Activated naive CD8-positive, alpha-beta T cell treated with anti-CD3 and anti-CD28 coated beads for 36 hours (primary cell): ENCODE measurements around the gene NCS1. TPM values are rescaled to one million over a fixed set of nuclear protein-coding genes. Genes with fewer than 3 reads are reported as not detected.

Experiments used
- DNase-seq: peaks from one replicate; pipeline ENCODE4 v3.0.0; 2021
- H3K27ac Mint-ChIP-seq: one replicate; pipeline ENCODE4 v1.8.0; 2022; ENCODE audit warnings: mild to moderate bottlenecking, moderate library complexity, mixed read lengths
- H3K27me3 Mint-ChIP-seq: one replicate; pipeline ENCODE4 v1.8.0; 2022; ENCODE audit warnings: mild to moderate bottlenecking, mixed read lengths
- H3K36me3 Mint-ChIP-seq: one replicate; pipeline ENCODE4 v1.8.0; 2021; ENCODE audit warnings: mild to moderate bottlenecking, mixed read lengths
- H3K4me1 Mint-ChIP-seq: one replicate; pipeline ENCODE4 v1.8.0; 2021; ENCODE audit warnings: mixed read lengths
- H3K4me3 Mint-ChIP-seq: one replicate; pipeline ENCODE4 v1.8.0; 2022; ENCODE audit warnings: mild to moderate bottlenecking, moderate library complexity, mixed read lengths
- H3K9me3 Mint-ChIP-seq: one replicate; pipeline ENCODE4 v1.8.0; 2022; ENCODE audit warnings: mixed read lengths
- total RNA-seq, 2 experiments: library from RNA; stranded (reverse); gene quantifications; one replicate each; pipeline ENCODE4 v1.2.3, GENCODE V29; 2021

The NCS1 gene
- total RNA-seq, 2 experiments from 2014 or later, result 10.5 to 11.9 TPM

GRCh38 chr9:130204959-130205358, 32.8 kb downstream of the NCS1 start:
- H3K27me3 Mint-ChIP-seq, result no peaks in the 10 kb centered on the region
- no peak for DNase-seq
- no peaks in the 10 kb centered on the region for H3K9me3 Mint-ChIP-seq
- H3K4me1 Mint-ChIP-seq, result no peaks in the 10 kb centered on the region
- H3K4me3 Mint-ChIP-seq, result no peak overlapping the region
- H3K36me3 Mint-ChIP-seq, result no peaks in the 10 kb centered on the region
- H3K27ac Mint-ChIP-seq, result no peak overlapping the region

- Mint-ChIP-seq H3K4me3 (no peak overlapping the region), H3K27ac (no peak overlapping the region), H3K9me3 (no peaks in the 10 kb centered on the region), H3K36me3 (no peaks in the 10 kb centered on the region), H3K4me1 (no peaks in the 10 kb centered on the region), H3K27me3 (no peaks in the 10 kb centered on the region)
- DNase-seq, result no peak
Measured at GRCh38 chr9:130205912-130206311, 33.7 kb downstream of the NCS1 start.

DNA sequence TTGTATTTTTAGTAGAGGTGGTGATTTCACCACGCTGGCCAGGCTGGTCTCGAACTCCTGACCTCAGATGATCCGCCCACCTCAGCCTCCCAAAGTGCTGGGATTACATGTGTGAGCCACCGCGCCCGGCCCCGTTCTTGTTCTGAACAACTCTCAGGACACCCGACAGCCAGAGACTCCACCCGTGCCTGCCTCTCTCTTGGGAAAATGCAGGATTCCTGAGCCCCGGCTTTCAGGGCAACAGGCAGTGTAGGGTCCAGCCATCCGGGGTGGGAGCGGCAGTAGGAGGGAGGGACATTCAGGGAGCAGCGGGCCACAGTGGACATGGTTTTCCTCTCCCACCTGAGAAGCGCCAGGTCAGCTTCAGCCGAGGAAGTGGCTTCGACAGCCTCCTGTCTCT, 34.4 kb downstream of the NCS1 start:
- no peaks in the 10 kb centered on the region for H3K27me3 Mint-ChIP-seq

GRCh38 chr9:130207241-130207992, 35.2 kb downstream of the NCS1 start:
- no peak overlapping the region for H3K27ac Mint-ChIP-seq
- H3K27me3 Mint-ChIP-seq, result no peaks in the 10 kb centered on the region
- no peak overlapping the region for H3K4me3 Mint-ChIP-seq
- H3K9me3 Mint-ChIP-seq, result no peaks in the 10 kb centered on the region
- DNase-seq, result no peak
- no peaks in the 10 kb centered on the region for H3K4me1 Mint-ChIP-seq
- no peaks in the 10 kb centered on the region for H3K36me3 Mint-ChIP-seq

More for the DNA sequence above, 34.4 kb downstream of the NCS1 start:
- Mint-ChIP-seq H3K27ac (no peak overlapping the region), H3K9me3 (no peaks in the 10 kb centered on the region), H3K36me3 (no peaks in the 10 kb centered on the region), H3K4me1 (no peaks in the 10 kb centered on the region), H3K4me3 (no peak overlapping the region)
- no peak for DNase-seq

DNA sequence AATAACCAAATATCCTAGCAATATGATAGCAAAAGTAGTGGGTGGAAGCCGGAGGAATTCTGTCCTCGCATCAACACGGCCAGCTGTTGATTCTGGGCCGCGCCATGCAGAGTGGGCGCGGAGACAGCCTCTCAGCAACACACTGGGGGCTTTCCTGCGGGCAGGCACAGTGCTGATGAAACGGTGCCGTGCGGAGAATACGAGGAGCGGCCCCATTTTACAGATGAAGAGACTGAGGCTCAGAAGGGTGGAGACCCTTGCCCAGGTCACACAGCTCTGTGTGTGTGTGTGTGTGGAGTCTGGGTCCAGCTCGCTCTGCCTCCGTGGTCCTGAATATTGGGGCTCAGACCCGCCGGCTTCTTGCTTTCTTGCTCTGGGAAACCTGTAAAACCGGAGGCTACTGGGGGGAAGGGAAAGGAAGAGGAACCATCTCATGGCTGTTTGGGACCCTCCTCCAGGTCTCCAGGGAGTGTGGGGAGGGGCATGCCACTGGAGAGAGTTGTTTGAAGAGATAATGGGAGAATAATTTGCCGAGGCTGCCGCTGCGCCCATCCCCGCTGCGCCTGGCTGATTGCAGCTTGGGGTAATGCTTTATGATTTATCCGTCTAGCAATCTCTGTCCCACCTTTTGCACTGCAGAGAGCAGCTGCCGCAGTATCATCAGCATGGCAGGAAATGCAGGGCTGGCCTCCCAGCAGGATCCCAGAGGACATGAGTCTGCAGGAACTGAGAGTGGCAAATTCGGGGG, 36.6 kb downstream of the NCS1 start:
- no peak for DNase-seq
- no peak overlapping the region for H3K27ac Mint-ChIP-seq
- no peaks in the 10 kb centered on the region for H3K9me3 Mint-ChIP-seq
- H3K27me3 Mint-ChIP-seq, result no peaks in the 10 kb centered on the region
- no peaks in the 10 kb centered on the region for H3K4me1 Mint-ChIP-seq
- no peak overlapping the region for H3K4me3 Mint-ChIP-seq
- H3K36me3 Mint-ChIP-seq, result no peaks in the 10 kb centered on the region

DNA sequence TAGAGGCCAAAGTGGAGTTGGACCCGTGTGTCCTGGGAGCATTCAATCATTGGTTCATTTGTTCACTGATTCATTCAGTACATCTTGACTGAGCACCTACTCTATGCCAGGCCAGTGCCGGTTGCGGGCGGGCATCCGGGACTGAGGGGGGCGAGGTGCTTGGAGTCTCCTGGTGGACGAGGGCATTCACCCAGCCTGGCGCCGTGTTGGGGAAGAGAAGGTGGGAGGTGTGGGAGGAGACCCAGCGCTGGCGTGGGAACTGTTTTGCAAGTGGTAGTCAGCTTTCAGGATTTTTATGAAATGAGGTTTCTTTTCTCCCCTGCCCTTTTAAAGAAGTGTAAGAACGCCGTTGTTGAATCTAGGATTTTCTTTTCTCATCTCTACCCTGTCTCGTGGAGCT, 37.2 kb downstream of the NCS1 start:
- Mint-ChIP-seq H3K4me1 (no peaks in the 10 kb centered on the region), H3K4me3 (no peak overlapping the region), H3K27ac (no peak overlapping the region), H3K36me3 (no peaks in the 10 kb centered on the region), H3K9me3 (no peaks in the 10 kb centered on the region), H3K27me3 (no peaks in the 10 kb centered on the region)
- DNase-seq, result no peak

DNA sequence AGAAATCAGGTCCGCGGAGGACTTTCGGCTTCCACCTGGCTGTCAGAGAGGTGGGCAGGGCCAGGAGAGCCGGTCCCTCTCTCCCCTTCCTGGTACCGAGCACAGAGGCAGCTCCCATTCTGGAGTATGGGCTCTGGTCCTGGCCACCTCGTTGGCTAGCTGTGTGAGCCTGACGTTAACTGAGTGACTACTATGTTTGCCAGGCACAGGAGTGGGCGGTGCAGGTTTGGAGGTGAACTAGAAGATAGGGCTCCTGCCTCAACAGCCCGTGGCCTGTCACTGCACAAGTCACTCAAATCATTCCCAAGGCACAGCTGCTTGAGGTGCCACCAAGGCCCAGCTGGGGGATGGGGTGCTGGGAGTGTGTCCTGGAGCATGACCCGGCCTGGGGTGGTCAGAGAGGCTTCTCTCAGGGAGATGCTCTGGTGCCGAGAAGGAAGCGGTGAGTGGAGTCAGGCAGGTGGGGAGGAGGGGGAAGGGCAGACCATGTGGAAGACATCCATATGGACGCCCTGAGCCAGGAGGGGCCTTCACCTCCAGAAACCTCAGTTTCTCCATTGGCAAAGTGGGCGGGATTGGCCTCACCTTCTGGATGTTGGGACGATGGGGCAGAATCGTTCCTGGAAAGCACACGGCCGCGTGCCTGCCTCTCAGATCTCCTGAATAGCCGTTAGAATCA, 39.5 kb downstream of the NCS1 start:
- no peaks in the 10 kb centered on the region for H3K4me1 Mint-ChIP-seq
- no peaks in the 10 kb centered on the region for H3K27me3 Mint-ChIP-seq
- no peaks in the 10 kb centered on the region for H3K36me3 Mint-ChIP-seq
- H3K27ac Mint-ChIP-seq, result no peak overlapping the region
- no peak overlapping the region for H3K4me3 Mint-ChIP-seq
- H3K9me3 Mint-ChIP-seq, result no peaks in the 10 kb centered on the region
- no peak for DNase-seq

DNA sequence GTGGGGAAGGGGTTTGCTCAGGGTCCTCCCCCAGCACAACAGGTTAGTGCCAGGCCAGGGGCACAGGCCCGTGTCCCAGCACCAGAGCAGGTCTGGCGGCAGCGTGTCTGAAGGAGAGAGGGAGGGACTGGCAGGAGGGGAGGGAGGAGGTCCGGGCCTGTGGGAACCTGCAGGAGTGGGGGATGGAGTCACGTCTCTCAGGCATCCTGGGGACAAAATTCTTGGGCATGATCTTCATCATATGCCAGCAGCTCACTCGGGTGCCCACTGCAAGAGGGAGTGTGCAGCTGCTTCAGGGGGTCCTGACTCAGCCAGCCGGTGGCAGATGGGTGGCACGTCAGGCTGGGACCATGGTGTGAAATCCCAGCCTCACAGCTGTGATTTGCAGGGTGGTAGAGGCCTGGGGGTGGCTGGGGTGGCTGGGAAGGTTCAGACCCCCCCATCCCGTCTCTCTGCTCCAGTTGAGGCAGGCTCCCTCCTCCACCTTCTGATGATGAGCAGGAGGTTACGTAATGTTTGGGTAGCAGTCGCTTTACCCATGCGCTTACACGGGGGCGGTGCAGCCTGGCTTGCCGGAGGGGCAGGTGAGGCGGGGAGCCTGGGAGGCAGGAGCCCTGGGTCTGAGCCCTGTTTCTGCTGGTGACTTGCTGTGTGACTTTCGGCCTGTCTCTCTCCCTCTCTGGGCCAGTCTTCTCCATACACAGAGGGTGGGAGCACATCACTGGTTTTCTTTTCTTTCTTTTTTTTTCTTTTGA, 40.5 kb downstream of the NCS1 start:
- H3K27me3 Mint-ChIP-seq, result no peaks in the 10 kb centered on the region
- H3K9me3 Mint-ChIP-seq, result no peaks in the 10 kb centered on the region
- no peaks in the 10 kb centered on the region for H3K4me1 Mint-ChIP-seq
- no peaks in the 10 kb centered on the region for H3K36me3 Mint-ChIP-seq
- no peak overlapping the region for H3K27ac Mint-ChIP-seq
- no peak for DNase-seq
- H3K4me3 Mint-ChIP-seq, result no peak overlapping the region

DNA sequence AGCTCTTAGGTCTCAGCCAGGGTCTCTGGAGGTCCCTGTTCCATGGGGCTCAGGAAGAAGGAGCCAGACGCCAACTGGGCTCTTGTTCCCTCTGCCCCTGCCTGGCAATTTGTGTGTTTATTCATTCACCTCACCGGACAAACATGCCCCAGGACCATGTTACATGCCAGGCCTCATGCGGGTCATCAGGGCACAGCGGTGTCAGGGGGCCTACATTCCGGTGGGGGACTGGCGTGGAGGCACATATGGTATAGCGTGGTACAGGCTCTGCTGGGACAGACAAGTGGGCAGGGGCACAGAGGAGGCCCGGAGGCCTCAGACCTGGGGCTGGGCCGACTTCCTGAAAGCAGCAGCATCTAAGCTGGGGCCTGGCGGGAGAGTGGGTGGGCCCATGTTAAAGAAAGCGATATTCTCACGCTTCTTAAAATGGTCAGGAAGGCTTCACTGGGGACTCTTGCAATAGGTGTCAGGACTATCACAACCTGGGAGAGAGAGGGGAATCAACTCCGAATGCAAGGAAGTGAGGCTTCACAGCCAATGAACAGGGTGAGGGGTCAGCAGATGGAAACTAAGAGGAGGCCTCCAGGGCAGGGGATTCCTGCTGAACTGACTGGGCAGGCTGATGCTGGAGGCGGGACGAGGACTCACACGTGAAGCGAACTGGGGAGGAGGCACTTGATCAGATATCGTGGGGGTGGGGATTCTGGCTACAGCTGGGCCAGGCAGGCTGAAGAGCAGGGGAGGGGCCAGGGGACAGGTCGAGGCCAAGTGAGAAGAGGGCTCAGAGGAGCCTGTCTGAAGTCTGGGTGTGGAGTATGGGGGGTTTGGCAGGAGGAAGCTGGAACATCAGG, 41.9 kb downstream of the NCS1 start:
- Mint-ChIP-seq H3K36me3 (no peaks in the 10 kb centered on the region), H3K4me3 (no peak overlapping the region), H3K27me3 (no peaks in the 10 kb centered on the region), H3K4me1 (no peaks in the 10 kb centered on the region), H3K27ac (no peak overlapping the region), H3K9me3 (no peaks in the 10 kb centered on the region)
- no peak for DNase-seq

- no peak overlapping the region for H3K4me3 Mint-ChIP-seq
- H3K9me3 Mint-ChIP-seq, result no peaks in the 10 kb centered on the region
- H3K27me3 Mint-ChIP-seq, result no peaks in the 10 kb centered on the region
- H3K4me1 Mint-ChIP-seq, result no peaks in the 10 kb centered on the region
- no peaks in the 10 kb centered on the region for H3K36me3 Mint-ChIP-seq
- DNase-seq, result no peak
- no peak overlapping the region for H3K27ac Mint-ChIP-seq
Measured at GRCh38 chr9:130214776-130215340, 42.7 kb downstream of the NCS1 start.

DNA sequence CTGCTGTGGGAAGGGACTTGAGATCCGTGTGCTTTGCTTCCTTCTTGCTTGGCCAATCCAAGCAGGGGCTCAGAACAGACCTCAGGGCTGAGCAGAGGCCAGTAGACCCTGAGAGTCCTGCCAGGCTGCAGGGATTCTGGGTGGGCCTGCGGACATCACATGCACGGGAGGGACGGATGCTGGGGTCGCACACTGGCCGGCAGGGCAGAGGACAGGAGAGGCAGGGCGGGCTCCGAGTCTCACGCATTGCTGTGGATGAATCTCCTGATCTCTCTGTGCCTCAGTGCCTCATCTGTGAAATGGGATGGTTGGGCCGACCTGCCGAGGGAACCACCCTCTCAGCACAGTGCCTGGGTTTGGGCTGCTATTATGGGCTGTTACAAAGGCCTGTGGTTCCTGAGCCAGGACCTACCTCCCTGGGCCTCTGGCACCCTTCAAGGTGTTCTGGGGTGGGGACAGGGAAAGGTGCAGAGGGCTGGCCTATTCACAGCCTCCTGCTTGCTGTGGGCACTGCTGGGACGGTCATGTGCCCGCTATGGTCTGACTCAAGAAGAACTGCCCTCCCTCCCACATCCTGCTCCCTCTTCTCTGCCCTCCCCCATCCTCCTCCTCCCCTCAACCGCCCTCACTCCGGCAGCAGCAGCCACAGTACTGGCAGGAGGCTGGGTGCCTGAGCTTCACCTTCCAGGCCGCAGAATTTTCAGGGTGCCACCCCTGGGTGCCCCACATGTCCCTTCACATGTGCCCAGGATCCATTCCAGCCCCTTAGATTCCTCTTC, 43.3 kb downstream of the NCS1 start:
- no peak for DNase-seq
- Mint-ChIP-seq H3K27me3 (no peaks in the 10 kb centered on the region), H3K4me1 (no peaks in the 10 kb centered on the region), H3K36me3 (no peaks in the 10 kb centered on the region), H3K9me3 (no peaks in the 10 kb centered on the region), H3K4me3 (no peak overlapping the region), H3K27ac (no peak overlapping the region)

DNA sequence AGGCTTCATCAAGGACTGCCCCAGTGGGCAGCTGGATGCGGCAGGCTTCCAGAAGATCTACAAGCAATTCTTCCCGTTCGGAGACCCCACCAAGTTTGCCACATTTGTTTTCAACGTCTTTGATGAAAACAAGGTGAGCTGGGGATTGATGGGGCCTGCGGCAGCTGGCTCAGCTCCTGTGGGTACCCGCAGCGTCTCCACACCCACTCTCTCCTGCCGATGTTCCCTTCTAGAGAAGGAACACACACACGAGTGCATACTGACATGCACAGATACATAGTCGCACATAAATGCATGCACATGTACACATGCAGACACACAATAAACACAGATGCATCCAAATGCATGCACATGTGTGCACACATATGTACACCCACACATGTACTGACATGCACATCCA, 45.6 kb downstream of the NCS1 start:
- Mint-ChIP-seq H3K36me3 (no peaks in the 10 kb centered on the region), H3K27me3 (no peaks in the 10 kb centered on the region), H3K9me3 (no peaks in the 10 kb centered on the region), H3K27ac (no peak overlapping the region), H3K4me3 (no peak overlapping the region), H3K4me1 (no peaks in the 10 kb centered on the region)
- DNase-seq, result no peak

- Mint-ChIP-seq H3K27ac (no peak overlapping the region), H3K36me3 (no peaks in the 10 kb centered on the region), H3K9me3 (no peaks in the 10 kb centered on the region), H3K27me3 (no peaks in the 10 kb centered on the region), H3K4me1 (no peaks in the 10 kb centered on the region), H3K4me3 (no peak overlapping the region)
- DNase-seq, result no peak
Measured at GRCh38 chr9:130219661-130220096, 47.5 kb downstream of the NCS1 start.
